ENCODE measurements around the gene TRAPPC14.
"Not testable (repeated sequence)": the region's sequence is repeated elsewhere in the genome, so short reads cannot be mapped to it uniquely, and the experiment has no call there.

Gene TRAPPC14

DNA sequence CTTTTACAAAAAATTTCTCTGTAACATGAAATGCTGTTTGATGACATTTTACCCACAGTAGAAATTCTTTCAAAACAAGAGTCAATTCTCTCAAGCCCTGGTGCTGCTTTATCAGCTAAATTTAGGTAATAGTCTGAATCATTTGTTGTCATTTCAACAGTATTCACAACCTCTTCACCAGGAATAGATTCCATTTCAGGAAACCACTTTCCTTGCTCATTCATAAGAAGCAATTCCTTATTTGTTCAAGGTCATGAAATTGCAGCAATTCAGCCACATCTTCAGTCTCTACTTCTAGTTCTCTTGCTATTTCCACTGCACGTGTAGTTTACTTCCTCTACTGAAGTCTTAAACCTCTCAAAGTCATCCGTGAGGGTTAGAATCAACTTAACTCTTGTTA, 33.3 kb upstream of the TRAPPC14 start:
- TF ChIP-seq CTCF (IDR thresholded peaks at IDR 0.05; ENCODE audit: low read depth, low read length): no peak
- in situ Hi-C loops (cut with HindIII; ENCODE audit: low sequenced_read_pairs): no loop called here
- H3K4me3 ChIP-seq (ENCODE audit: low read depth, low read length): no peak overlapping the region
- peak; percentile 36 for DNase-seq (ENCODE audit: low read depth, low spot score)

DNA sequence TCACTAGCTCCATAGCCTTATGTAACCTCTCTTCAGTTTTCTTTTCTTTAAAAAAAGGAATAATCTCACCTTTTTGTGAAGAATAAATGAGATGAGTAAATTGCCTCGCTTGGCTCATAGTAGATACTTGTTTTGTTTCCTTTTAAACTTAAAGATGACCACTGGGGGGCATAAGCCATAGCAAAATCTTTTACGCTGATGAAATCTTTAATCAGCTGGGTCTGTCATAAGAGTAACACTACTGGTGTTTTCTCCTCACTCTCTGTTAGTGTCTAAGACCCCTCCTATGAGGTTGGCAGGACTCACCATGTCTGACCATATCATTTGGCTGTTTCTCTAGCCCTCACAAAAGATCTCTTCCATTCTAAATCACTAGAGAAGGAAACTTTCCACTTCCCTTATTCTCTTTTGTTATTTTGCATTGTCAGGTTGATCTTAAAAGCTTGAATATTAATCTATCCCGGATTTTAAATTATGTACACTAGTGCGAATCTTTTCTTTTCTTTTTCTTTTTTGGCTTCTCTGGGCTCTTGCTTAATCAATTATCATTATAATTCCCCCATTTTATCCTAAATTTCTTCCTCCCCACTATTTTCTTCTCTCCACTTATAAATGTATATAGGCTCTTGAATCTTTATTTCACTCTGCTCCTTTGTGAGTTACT, 31.7 kb upstream of the TRAPPC14 start:
- DNase-seq (ENCODE audit: low read depth, low spot score): peak; percentile 58
- in situ Hi-C loops (cut with HindIII; ENCODE audit: low sequenced_read_pairs): no loop called here
- H3K4me3 ChIP-seq (ENCODE audit: low read depth, low read length): no peak overlapping the region
- TF ChIP-seq CTCF (IDR thresholded peaks at IDR 0.05; ENCODE audit: low read depth, low read length): peak; percentile 41

DNA sequence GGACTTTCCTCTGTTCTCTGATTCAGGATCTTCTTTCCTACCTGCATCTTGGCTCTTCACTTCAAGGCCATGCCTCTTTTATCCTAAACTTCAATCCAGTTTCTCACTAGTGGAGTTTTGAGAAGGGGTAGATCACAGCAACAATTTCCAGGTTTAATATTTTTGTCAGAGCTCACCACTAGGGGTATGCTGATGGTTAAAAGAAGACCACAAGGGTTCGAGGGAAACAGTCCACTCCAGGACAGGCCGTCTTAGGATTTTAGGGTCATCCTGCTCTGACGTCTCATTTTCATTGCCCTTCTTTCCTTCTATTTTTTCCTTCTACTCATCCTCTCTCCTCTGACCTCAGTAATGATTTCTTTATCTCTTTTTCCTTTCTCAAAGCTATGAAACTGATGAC, 30.5 kb upstream of the TRAPPC14 start:
- DNase-seq (ENCODE audit: low read depth, low spot score): no peak
- H3K4me3 ChIP-seq (ENCODE audit: low read depth, low read length): no peak overlapping the region
- TF ChIP-seq CTCF (IDR thresholded peaks at IDR 0.05; ENCODE audit: low read depth, low read length): no peak
- in situ Hi-C loops (cut with HindIII; ENCODE audit: low sequenced_read_pairs): no loop called here

DNA sequence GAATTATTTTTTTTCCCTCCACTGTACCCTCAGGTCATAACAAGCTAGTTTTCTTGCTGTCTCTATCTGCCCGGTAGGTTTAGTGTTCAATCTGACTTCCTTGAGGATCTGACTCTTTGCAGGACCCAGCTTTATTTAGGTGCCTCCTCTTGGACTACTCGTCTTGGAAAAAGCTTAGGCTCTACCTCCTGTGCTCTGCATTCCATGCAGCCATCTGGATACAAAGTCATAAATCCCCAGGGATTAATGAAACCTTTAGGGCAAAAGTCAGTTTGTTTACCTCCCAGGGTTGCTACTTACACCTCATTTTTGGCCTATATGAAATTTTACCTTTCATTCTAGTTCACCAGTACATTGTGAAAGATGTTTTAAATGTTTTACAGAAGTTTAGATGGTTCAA, 27.2 kb upstream of the TRAPPC14 start:
- no peak for TF ChIP-seq CTCF (IDR thresholded peaks at IDR 0.05; ENCODE audit: low read depth, low read length)
- DNase-seq (ENCODE audit: low read depth, low spot score): no peak
- in situ Hi-C loops (cut with HindIII; ENCODE audit: low sequenced_read_pairs): no loop called here
- H3K4me3 ChIP-seq (ENCODE audit: low read depth, low read length): no peak overlapping the region

- DNase-seq (ENCODE audit: low read depth, low spot score); H3K4me3 ChIP-seq (ENCODE audit: low read depth, low read length); in situ Hi-C loops (cut with HindIII; ENCODE audit: low sequenced_read_pairs): not testable (repeated sequence)
Observed at GRCh38 chr7:100183090-100183489, 24.6 kb upstream of the TRAPPC14 start.

DNA sequence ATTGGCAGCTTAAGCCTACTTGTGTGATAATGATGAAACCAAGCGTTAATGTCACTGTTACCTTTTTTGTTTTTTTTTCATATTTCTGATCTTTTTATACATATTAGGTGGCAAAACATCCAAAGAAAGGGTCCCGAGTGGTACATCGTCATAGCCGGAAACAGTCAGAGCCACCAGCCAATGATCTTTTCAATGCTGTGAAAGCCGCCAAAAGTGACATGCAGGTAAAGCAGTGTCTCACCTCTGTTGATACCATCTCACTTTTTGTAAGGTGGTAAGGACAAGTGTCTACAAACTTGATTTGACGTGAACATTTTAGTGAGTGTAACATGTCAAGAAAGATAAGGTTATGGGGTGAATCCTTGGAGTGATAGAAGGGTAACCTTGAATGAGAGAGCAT, 24.1 kb upstream of the TRAPPC14 start:
- in situ Hi-C loops (cut with HindIII; ENCODE audit: low sequenced_read_pairs); H3K4me3 ChIP-seq (ENCODE audit: low read depth, low read length); DNase-seq (ENCODE audit: low read depth, low spot score): not testable (repeated sequence)

- DNase-seq (ENCODE audit: low read depth, low spot score); in situ Hi-C loops (cut with HindIII; ENCODE audit: low sequenced_read_pairs): not testable (repeated sequence)
Observed at GRCh38 chr7:100180084-100180483, 21.6 kb upstream of the TRAPPC14 start.

DNA sequence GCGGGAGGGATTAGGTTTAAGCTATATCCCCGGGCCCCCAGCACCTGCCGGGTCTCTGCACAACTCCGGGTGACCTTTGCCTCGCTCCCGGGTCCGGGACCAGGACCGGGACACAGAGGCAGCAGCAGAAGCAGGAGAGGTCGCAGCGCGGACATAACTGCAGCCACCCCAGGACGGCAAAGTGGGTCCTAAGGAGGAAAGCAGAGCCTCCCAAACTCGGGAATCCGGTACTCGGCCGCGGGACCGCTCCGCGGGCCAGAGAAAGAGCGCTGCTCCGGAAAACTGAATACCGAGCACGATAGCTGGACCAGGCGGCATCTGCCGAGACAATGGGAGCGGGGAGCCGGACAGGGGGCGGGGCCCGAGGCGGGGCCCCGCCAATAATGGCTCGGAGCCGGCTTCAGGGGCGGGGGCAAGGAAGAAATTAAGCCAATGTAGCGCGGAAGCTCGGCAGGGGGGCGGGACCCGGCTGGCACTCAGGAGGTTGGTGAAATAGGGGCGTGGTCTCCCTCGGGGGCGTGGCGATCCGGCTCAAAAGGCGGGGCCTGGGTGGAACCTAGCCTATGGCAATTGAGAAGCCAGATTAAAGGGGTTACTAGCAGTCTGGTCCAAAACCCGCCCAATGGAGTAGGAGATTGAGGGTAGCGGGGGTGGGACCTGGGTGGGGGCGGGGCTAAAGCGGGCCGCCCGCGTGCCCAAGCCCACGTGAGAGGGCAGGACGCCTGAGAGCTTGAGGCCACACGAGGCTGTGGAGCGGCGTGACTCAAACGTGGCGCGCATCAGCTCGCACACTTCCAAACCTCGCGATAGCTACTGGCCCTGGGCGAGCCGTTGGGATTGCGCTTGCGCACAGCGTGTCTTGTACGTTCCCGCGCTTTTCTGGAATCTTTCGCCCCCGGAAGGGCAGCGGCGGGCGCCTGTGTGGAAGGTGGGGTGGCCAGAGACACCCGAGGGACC, 18.8 kb upstream of the TRAPPC14 start, which contains the start of the genes GPC2 and STAG3:
GPC2 (minus strand) TSS at position 337 of the 957 bp plus-strand sequence; CDS start at position 155, 182 bp downstream.
STAG3 (plus strand) TSS at position 874 of the 957 bp plus-strand sequence. CDS start 2,639 bp downstream, outside the sequence.
- in situ Hi-C loops (cut with HindIII; ENCODE audit: low sequenced_read_pairs): no loop called here
- H3K4me3 ChIP-seq (ENCODE audit: low read depth, low read length): peak within 1 kb of the TSS; percentile 91
- no peak for TF ChIP-seq CTCF (IDR thresholded peaks at IDR 0.05; ENCODE audit: low read depth, low read length)
- peak; percentile 98 for DNase-seq (ENCODE audit: low read depth, low spot score)

More at GRCh38 chr7:100180084-100180483, 21.6 kb upstream of the TRAPPC14 start:
- not testable (repeated sequence) for H3K4me3 ChIP-seq (ENCODE audit: low read depth, low read length)
